GM21381 (cell line): Measurements from ENCODE around the gene SLC25A41.
A peak's percentile ranks its signal among the peaks of the same experiment; 100 is the strongest.
"Not testable (repeated sequence)": the region's sequence is repeated elsewhere in the genome, so short reads cannot be mapped to it uniquely, and the experiment has no call there.

ENCODE experiments used
- ATAC-seq: cut with Tn5 transposase; IDR thresholded peaks from one replicate; pipeline ENCODE4 v1.9.1; 2021; ENCODE audit warnings: mild to moderate bottlenecking, moderate library complexity; ENCODE audit not compliant: unreplicated experiment

The SLC25A41 gene

GRCh38 chr19:6412447-6413091 is 21.0 kb downstream of the SLC25A41 start:
- ATAC-seq: no peak

GRCh38 chr19:6412061-6412446 is 21.5 kb downstream of the SLC25A41 start:
- ATAC-seq: no peak

GRCh38 chr19:6409346-6409745 is 24.2 kb downstream of the SLC25A41 start:
- ATAC-seq: no peak

GRCh38 chr19:6406401-6406800 is 27.2 kb downstream of the SLC25A41 start:
- no peak for ATAC-seq

- no peak for ATAC-seq
Measured at GRCh38 chr19:6402837-6403608, 30.5 kb downstream of the SLC25A41 start.

GRCh38 chr19:6402058-6402457 is 31.5 kb downstream of the SLC25A41 start:
- ATAC-seq: no peak

GRCh38 chr19:6400062-6400944 is 33.3 kb downstream of the SLC25A41 start:
- ATAC-seq: not testable (repeated sequence)

- no peak for ATAC-seq
Measured at GRCh38 chr19:6396305-6396704, 37.3 kb downstream of the SLC25A41 start.

GRCh38 chr19:6394831-6395230 is 38.7 kb downstream of the SLC25A41 start:
- no peak for ATAC-seq

GRCh38 chr19:6393983-6394412 is 39.6 kb downstream of the SLC25A41 start:
- peak; percentile 5 for ATAC-seq

- peak; percentile 82 for ATAC-seq
Measured at GRCh38 chr19:6393074-6393982, 40.2 kb downstream of the SLC25A41 start, which contains the start of gene GTF2F1. TSS of gene GTF2F1 (minus strand) at chr19:6393164. CDS start at chr19:6392995, 169 bp downstream.

GRCh38 chr19:6392221-6393073 is 41.1 kb downstream of the SLC25A41 start:
- no peak for ATAC-seq

GRCh38 chr19:6387372-6387771 is 46.2 kb downstream of the SLC25A41 start:
- ATAC-seq: no peak

- no peak for ATAC-seq
Measured at GRCh38 chr19:6384381-6384780, 49.2 kb downstream of the SLC25A41 start.

GRCh38 chr19:6383188-6383587 is 50.4 kb downstream of the SLC25A41 start:
- no peak for ATAC-seq

GRCh38 chr19:6381030-6381750 is 52.4 kb downstream of the SLC25A41 start:
- ATAC-seq: no peak

- ATAC-seq: no peak
Measured at GRCh38 chr19:6379744-6380143, 53.8 kb downstream of the SLC25A41 start.

- ATAC-seq: no peak
Measured at GRCh38 chr19:6378486-6378885, 55.1 kb downstream of the SLC25A41 start.

- ATAC-seq: no peak
Measured at GRCh38 chr19:6378041-6378440, 55.5 kb downstream of the SLC25A41 start.
